K562 (cell line): ENCODE measurements around the gene CERCAM. TPM values are rescaled to one million over a fixed set of nuclear protein-coding genes. Genes with fewer than 3 reads are reported as not detected.

Experiments
- ATAC-seq: fragments of 200-7000 bp; cut with Tn5 transposase; 3 replicates; pipeline ENCODE4 v1.9.1; 2020; ENCODE audit warnings: moderate library complexity
- BruUV-seq: library from RNA; stranded (reverse); fragments of 400-500 nt; replicated peaks from 2 replicates; lab custom pipeline; 2021; lab: Mats Ljungman, UMichigan
- CTCF ChIA-PET: fragments of 300-600 bp; formaldehyde crosslinking; extraction: SDS; loops from one replicate; lab custom pipeline; 2021; ENCODE audit warnings: low intra/inter-chr PET ratio; lab: Yijun Ruan, JAX
- POLR2A ChIA-PET: fragments of 300-600, 350-650 bp; sonication (Branson Sonifier 250); formaldehyde crosslinking; extraction: SDS; loops from one replicate; lab custom pipeline; 2021; ENCODE audit warnings: antibody characterized with exemption, inconsistent platforms; lab: Yijun Ruan, JAX
- DNase-seq, 4 experiments: peaks; one replicate each; pipeline versions ENCODE4 v3.0.0 to v3.0.0-alpha.2; 2011 to 2018; ENCODE audit warnings: low spot score in 3 of 4, mixed read lengths in 3 of 4; ENCODE audit errors: extremely low read depth in 1 of 4
- FAIRE-seq: peaks from 2 replicates; lab custom pipeline; 2011; peaks lifted over from hg19 to GRCh38; lab: Jason Lieb, UNC
- H2AFZ ChIP-seq: 2 replicates; pipeline ENCODE4 v1.6.0; 2011; ENCODE audit warnings: low read depth, low read length, control low read depth, inconsistent platforms
- H3K27ac ChIP-seq: fragments of 200-600 bp; 3 replicates; pipeline ENCODE4 v1.8.0; 2011; ENCODE audit warnings: low read depth, mild to moderate bottlenecking, control low read depth, inconsistent platforms, low read length, moderate library complexity, mixed read lengths; ENCODE audit errors: extremely low read depth
- H3K27me3 ChIP-seq, 2 experiments: fragments of 300-600 bp in 1 of 2; 2 replicates in 1 of 2; 3 replicates in 1 of 2; pipeline versions ENCODE4 v1.6.0 to v1.8.0; 2011; ENCODE audit warnings: inconsistent platforms in 2 of 2, low read length in 2 of 2, mild to moderate bottlenecking in 1 of 2, mixed read lengths in 1 of 2, moderate library complexity in 1 of 2; ENCODE audit not compliant: control insufficient read depth in 2 of 2, insufficient read depth in 2 of 2
- H3K36me3 ChIP-seq: fragments of 300-600 bp; 3 replicates; pipeline ENCODE4 v1.8.0; 2011; ENCODE audit warnings: mild to moderate bottlenecking, low read length, inconsistent platforms; ENCODE audit not compliant: control insufficient read depth, insufficient read depth
- H3K4me1 ChIP-seq, 2 experiments: fragments of 200-600 bp in 1 of 2; replicated peaks in 1 of 2; 2 replicates in 1 of 2; 3 replicates in 1 of 2; pipeline versions ENCODE4 v1.5.1 to v1.8.0; 2011; ENCODE audit warnings: inconsistent platforms in 2 of 2, low read length in 2 of 2, mild to moderate bottlenecking in 1 of 2, mixed read lengths in 1 of 2, moderate library complexity in 1 of 2; ENCODE audit not compliant: control insufficient read depth in 2 of 2, insufficient read depth in 2 of 2
- H3K4me2 ChIP-seq: 2 replicates; pipeline ENCODE4 v1.6.1; 2011; ENCODE audit warnings: low read length, control low read depth, inconsistent platforms, mixed read lengths; ENCODE audit not compliant: insufficient read depth
- H3K4me3 ChIP-seq: fragments of 200-600 bp; sonication (generic), shearing (Covaris generic); 2 replicates; pipeline ENCODE4 v1.5.1; 2016; ENCODE audit warnings: control low read depth, inconsistent platforms
- H3K79me2 ChIP-seq: fragments of 200-600 bp; 3 replicates; pipeline ENCODE4 v1.8.0; 2011; ENCODE audit warnings: low read length, inconsistent platforms; ENCODE audit not compliant: control insufficient read depth, insufficient read depth
- H3K9ac ChIP-seq, 2 experiments: 2 replicates each; pipeline versions ENCODE4 v1.6.0 to v1.6.1; 2011; ENCODE audit warnings: low read depth in 2 of 2, low read length in 2 of 2, control low read depth in 1 of 2, inconsistent platforms in 1 of 2, mild to moderate bottlenecking in 1 of 2, mixed read lengths in 1 of 2; ENCODE audit not compliant: insufficient read depth in 1 of 2
- H3K9me1 ChIP-seq: one replicate; pipeline ENCODE4 v1.6.0; 2011; ENCODE audit warnings: inconsistent platforms, mild to moderate bottlenecking, low read length, moderate library complexity; ENCODE audit not compliant: control insufficient read depth, insufficient read depth
- H3K9me3 ChIP-seq: replicated peaks from 2 replicates; pipeline ENCODE4 v1.5.1; 2011; ENCODE audit warnings: low read depth, low read length, inconsistent platforms; ENCODE audit not compliant: control insufficient read depth, insufficient read depth
- H4K20me1 ChIP-seq: replicated peaks from 2 replicates; pipeline ENCODE4 v1.6.1; 2011; ENCODE audit warnings: low read length, inconsistent platforms, mixed read lengths; ENCODE audit not compliant: control insufficient read depth, insufficient read depth
- BHLHE40 ChIP-seq: IDR thresholded peaks from 2 replicates; pipeline ENCODE4 v1.6.1; 2011; ENCODE audit warnings: low read length, improper control_type of control experiment
- FIP1L1 ChIP-seq: fragments of 200-400 bp; formaldehyde crosslinking; IDR thresholded peaks from 2 replicates; pipeline ENCODE4 v1.6.1; 2018; ENCODE audit warnings: mild to moderate bottlenecking, low read depth, low read length; ENCODE audit not compliant: poor library complexity, severe bottlenecking
- FOXA1 ChIP-seq: fragments of 450-650 bp; IDR thresholded peaks from 2 replicates; pipeline ENCODE4 v1.6.1; 2016; ENCODE audit warnings: mild to moderate bottlenecking, borderline replicate concordance
- FOXO4 ChIP-seq: fragments of 450-650 bp; formaldehyde crosslinking; IDR thresholded peaks from 2 replicates; pipeline ENCODE4 v1.4.0; 2020; ENCODE audit warnings: mild to moderate bottlenecking, moderate library complexity
- HMG20A ChIP-seq: fragments of 450-650 bp; formaldehyde crosslinking; conservative IDR thresholded peaks from 2 replicates; pipeline ENCODE4 v1.4.0; 2020; ENCODE audit warnings: mild to moderate bottlenecking, mixed read lengths
- ID3 ChIP-seq, 2 experiments: fragments of 250-450 bp in 1 of 2; fragments of 450-650 bp in 1 of 2; sonication (Bioruptor Pico) in 1 of 2; IDR thresholded peaks; 2 replicates each; pipeline versions ENCODE4 v1.6.1 to v1.8.0; 2016 to 2021; ENCODE audit warnings: mild to moderate bottlenecking in 2 of 2, moderate library complexity in 2 of 2, missing compliant biosample characterization in 1 of 2, missing genetic modification characterization in 1 of 2
- MAZ ChIP-seq, 2 experiments: fragments of 450-650 bp in 1 of 2; sonication (generic) in 1 of 2; formaldehyde crosslinking; IDR thresholded peaks in 1 of 2; conservative IDR thresholded peaks in 1 of 2; 2 replicates each; pipeline versions ENCODE4 v1.4.0 to v1.5.0; 2020; ENCODE audit warnings: mild to moderate bottlenecking in 1 of 2, missing genetic modification reagents in 1 of 2
- MIER1 ChIP-seq: fragments of 450-650 bp; IDR thresholded peaks from 2 replicates; pipeline ENCODE4 v1.6.1; 2016; ENCODE audit warnings: antibody characterized with exemption, mild to moderate bottlenecking, low read depth
- MYNN ChIP-seq, 2 experiments: sonication (generic); formaldehyde crosslinking in 1 of 2; IDR thresholded peaks; 2 replicates each; pipeline versions ENCODE4 v1.5.0 to v1.6.1; 2016 to 2020; ENCODE audit warnings: antibody characterized with exemption in 1 of 2, missing genetic modification reagents in 1 of 2
- NFYB ChIP-seq: IDR thresholded peaks from 2 replicates; pipeline ENCODE4 v1.6.1; 2011; ENCODE audit warnings: mild to moderate bottlenecking, moderate library complexity; ENCODE audit not compliant: insufficient read length; ENCODE audit errors: extremely low read depth
- NR3C1 ChIP-seq: sonication (generic); formaldehyde crosslinking; IDR thresholded peaks from 2 replicates; pipeline ENCODE4 v1.8.1; 2022; ENCODE audit warnings: missing genetic modification reagents
- NRF1 ChIP-seq, 2 experiments: fragments of 450-650 bp; IDR thresholded peaks in 1 of 2; conservative IDR thresholded peaks in 1 of 2; 2 replicates each; pipeline ENCODE4 v1.6.1; 2014; ENCODE audit warnings: mild to moderate bottlenecking in 2 of 2
- PHTF2 ChIP-seq: fragments of 250-450 bp; sonication (Bioruptor Pico); IDR thresholded peaks from 2 replicates; pipeline ENCODE4 v1.5.0; 2021; ENCODE audit warnings: mild to moderate bottlenecking
- RB1 ChIP-seq: fragments of 450-650 bp; IDR thresholded peaks from 2 replicates; pipeline ENCODE4 v1.6.1; 2017; ENCODE audit warnings: low read depth, mild to moderate bottlenecking
- RBFOX2 ChIP-seq: fragments of 200-400 bp; formaldehyde crosslinking; IDR thresholded peaks from 2 replicates; pipeline ENCODE4 v1.6.1; 2017; ENCODE audit warnings: low read depth, mild to moderate bottlenecking, low read length, moderate library complexity
- SRSF1 ChIP-seq: fragments of 200-400 bp; formaldehyde crosslinking; IDR thresholded peaks from 2 replicates; pipeline ENCODE4 v1.6.1; 2017; ENCODE audit warnings: mild to moderate bottlenecking, low read depth, low read length, moderate library complexity
- TRIM25 ChIP-seq: fragments of 450-650 bp; IDR thresholded peaks from 2 replicates; pipeline ENCODE4 v1.7.0; 2016; ENCODE audit warnings: borderline replicate concordance
- ZNF133 ChIP-seq: fragments of 250-450 bp; sonication (Bioruptor Pico); IDR thresholded peaks from 2 replicates; pipeline ENCODE4 v1.4.0; 2020; ENCODE audit warnings: mild to moderate bottlenecking
- ZNF174 ChIP-seq: fragments of 250-450 bp; sonication (Bioruptor Pico); IDR thresholded peaks from 2 replicates; pipeline ENCODE4 v1.4.0; 2020; ENCODE audit warnings: mild to moderate bottlenecking
- WGBS: fragments of 100-300 bp; shearing (Covaris generic); methylation state at CpG from one replicate; pipeline ENCODE4 v1.1.6; 2016; ENCODE audit warnings: low coverage, mixed read lengths; ENCODE audit not compliant: insufficient coverage; ENCODE audit errors: missing lambda C conversion rate; 5-methylcytosine and 5-hydroxymethylcytosine counted together
- in situ Hi-C: fragments of 300-500 bp; cut with MboI; formaldehyde crosslinking; loops from 4 replicates; pipeline ENCODE4 v1.15.0; 2018; ENCODE audit warnings: inconsistent platforms, mixed read lengths
- intact Hi-C: fragments of 100-400 bp; cut with micrococcal nuclease; formaldehyde crosslinking; loops from 2 replicates; pipeline ENCODE4 v1.14.2; 2022
- polyA plus RNA-seq, 8 experiments: library from polyadenylated mRNA; depleted of rRNA in 4 of 8; stranded (reverse) in 5 of 8; unstranded in 3 of 8; fragments of >200 nt; fragmentation: Nextera tagmentation in 2 of 8; fragmentation: Illumina TruSeq in 1 of 8; extraction: Ambion mirVana in 2 of 8; extraction: Trizol in 1 of 8; gene quantifications; 2 replicates each; pipeline versions ENCODE4 v1.2.1 to v1.2.3, GENCODE V29; 2011 to 2014; ENCODE audit warnings: inconsistent platforms in 1 of 8, missing spikeins in 1 of 8
- total RNA-seq, 7 experiments: library from RNA; depleted of rRNA in 6 of 7; stranded (reverse); fragments of >200 nt in 6 of 7; fragmentation: Illumina TruSeq in 2 of 7; extraction: Trizol in 2 of 7; gene quantifications; 2 replicates each; pipeline versions ENCODE4 v1.2.1 to v1.2.3, GENCODE V29; 2011 to 2021; ENCODE audit warnings: low replicate concordance in 1 of 7

Gene CERCAM
- total and polyA plus RNA-seq, 9 of the 15 experiments (the other 6 are each of a cell fraction or from before 2014, with no cell fraction given): 0.75 to 24.0 (median 18.0) TPM

- peak overlapping the region; percentile 97 for H3K4me2 ChIP-seq
- H3K27ac ChIP-seq: peak overlapping the region; percentile 80
- DNase-seq: peak; percentile 85 to 91 (median 87)
- POLR2A ChIA-PET: interaction anchor here (0.7 kb wide), 1 partner anchor 12 kb away, joined by 3 read pairs; no protein-coding TSS in a partner anchor
- peak overlapping the region; percentile 79 for H3K4me3 ChIP-seq
- no peaks in the 10 kb centered on the region; the same call in 1 of the 2 replicates for H4K20me1 ChIP-seq
- intact Hi-C loops (loop anchor here (5.0 kb wide), 1 partner anchor 36 kb away; no protein-coding TSS in a partner anchor), in situ Hi-C loops (no loop called here)
- peak overlapping the region; percentile 100 for H2AFZ ChIP-seq
- under 1% methylated on average over 33 of the region's 48 CpGs for WGBS
- H3K79me2 ChIP-seq: peaks cover 34% of the 10 kb centered on the region
- FAIRE-seq: peak; percentile 71
- ATAC-seq: peak; percentile 89
- CTCF ChIA-PET: no interaction called here
- peak overlapping the region; percentile 76 to 93 for H3K9ac ChIP-seq
- H3K9me1 ChIP-seq: peaks cover 7% of the 10 kb centered on the region
- H3K4me1 ChIP-seq: peaks cover 6 to 26% of the 10 kb centered on the region in 2 experiments; a peak in 3 of 5 replicates
- peaks cover 33% of the 10 kb centered on the region for H3K36me3 ChIP-seq
- no peaks in the 10 kb centered on the region for H3K9me3 ChIP-seq
- H3K27me3 ChIP-seq: no peaks in the 10 kb centered on the region
- no TSS peak for BruUV-seq
- TF ChIP-seq NR3C1 (CRISPR knock-in tag) (no peak), FOXO4 (CRISPR knock-in tag) (no peak), RBFOX2 (peak; percentile 73), TRIM25 (no peak), NRF1 (conservative IDR thresholded peaks at IDR 0.05 in 1 of 2, IDR thresholded peaks at IDR 0.05 in 1 of 2) (peak in 1 of 2 experiments; percentile 26; a peak in 1 of 4 replicates), MYNN (IDR thresholded peaks at IDR 0.05) (no peak), MYNN (CRISPR knock-in tag; IDR thresholded peaks at IDR 0.05) (no peak), HMG20A (no peak), ZNF174 (no peak), FIP1L1 (peak; percentile 38), RB1 (no peak; the same call in 1 of the 2 replicates), PHTF2 (CRISPR knock-in tag) (no peak), FOXA1 (no peak), ID3 (CRISPR knock-in tag; IDR thresholded peaks at IDR 0.05) (no peak), ID3 (tag; IDR thresholded peaks at IDR 0.05) (no peak), NFYB (peak; percentile 30), ZNF133 (CRISPR knock-in tag) (no peak), SRSF1 (no peak), BHLHE40 (0 out of 2 replicates have a peak, but pooled peaks have one; percentile 33), MAZ (CRISPR knock-in tag; conservative IDR thresholded peaks at IDR 0.05 in 1 of 2, IDR thresholded peaks at IDR 0.05 in 1 of 2) (no peak), MIER1 (no peak)
Measured at GRCh38 chr9:128456613-128457061, 36.0 kb downstream of the CERCAM start.
